HG02981 (cell line): ENCODE results near the gene ALOX15.
"Not testable (repeated sequence)": the region's sequence is repeated elsewhere in the genome, so short reads cannot be mapped to it uniquely, and the experiment has no call there.

Experiments
- ATAC-seq: cut with Tn5 transposase; IDR thresholded peaks from one replicate; pipeline ENCODE4 v1.9.1; 2021; ENCODE audit warnings: mild to moderate bottlenecking, moderate library complexity; ENCODE audit not compliant: unreplicated experiment

Gene ALOX15

DNA sequence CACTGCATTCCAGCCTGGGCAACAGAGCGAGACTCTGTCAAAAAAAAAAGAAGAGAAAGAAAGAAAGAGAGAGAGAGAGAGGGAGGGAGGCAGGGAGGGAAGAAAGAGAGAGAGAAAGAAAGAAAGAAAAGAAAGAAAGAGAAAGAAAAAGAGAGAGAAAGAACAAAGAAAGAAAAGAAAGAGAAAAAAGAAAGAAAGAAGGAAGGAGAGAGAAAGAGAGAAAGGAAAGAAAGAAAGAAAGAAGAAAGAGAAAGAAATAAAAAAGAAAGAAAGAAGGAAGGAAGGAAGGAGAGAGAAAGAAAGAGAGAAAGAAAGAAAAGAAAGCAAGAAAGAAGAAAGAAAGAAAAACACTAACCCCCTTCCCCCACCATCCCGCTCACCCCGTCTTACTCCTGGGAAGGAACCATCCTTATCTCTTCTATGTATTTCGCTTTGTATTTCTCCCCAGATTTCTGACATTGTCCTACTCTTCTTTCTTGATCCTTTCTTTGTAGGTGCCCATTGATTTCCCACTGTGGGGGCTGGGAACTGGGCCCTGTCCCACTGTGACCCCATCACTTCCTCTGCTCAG is 20.9 kb downstream of the ALOX15 start:
- ATAC-seq = no peak

DNA sequence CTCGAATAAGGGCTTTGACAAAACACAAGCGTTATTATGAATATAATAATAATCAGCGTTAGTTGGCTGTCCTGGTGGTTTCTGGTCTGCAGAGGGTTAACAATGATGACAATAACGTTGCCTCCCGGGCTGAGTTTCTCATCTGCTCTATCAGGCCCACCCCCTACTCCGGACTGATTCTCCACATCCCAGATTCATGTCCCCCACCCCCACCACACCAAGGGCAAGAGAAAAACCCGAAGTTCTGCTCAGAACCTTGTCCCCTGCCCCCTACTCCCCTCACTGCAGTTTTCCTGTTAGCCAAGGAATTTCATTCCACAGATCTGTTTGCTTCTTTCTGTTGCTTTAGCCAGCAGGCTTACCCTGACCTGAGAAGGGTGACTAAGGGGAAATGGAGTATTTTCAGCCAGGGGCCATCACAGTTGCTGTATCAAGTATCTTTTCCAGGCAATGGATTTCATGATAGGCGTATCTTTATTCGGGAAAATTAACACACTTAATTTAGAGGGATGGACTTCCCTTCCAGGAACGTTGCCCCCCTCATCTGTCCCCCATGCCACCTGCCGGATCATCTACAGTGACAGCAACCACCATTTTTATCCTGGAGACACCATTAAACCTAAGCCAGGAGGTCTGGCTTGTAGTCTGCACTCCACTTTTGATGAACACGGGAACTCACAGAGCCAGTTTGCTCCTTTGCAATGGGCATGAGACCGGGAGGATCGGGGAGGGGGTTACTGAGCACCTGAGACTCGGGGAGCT is 23.7 kb downstream of the ALOX15 start:
- no peak for ATAC-seq

DNA sequence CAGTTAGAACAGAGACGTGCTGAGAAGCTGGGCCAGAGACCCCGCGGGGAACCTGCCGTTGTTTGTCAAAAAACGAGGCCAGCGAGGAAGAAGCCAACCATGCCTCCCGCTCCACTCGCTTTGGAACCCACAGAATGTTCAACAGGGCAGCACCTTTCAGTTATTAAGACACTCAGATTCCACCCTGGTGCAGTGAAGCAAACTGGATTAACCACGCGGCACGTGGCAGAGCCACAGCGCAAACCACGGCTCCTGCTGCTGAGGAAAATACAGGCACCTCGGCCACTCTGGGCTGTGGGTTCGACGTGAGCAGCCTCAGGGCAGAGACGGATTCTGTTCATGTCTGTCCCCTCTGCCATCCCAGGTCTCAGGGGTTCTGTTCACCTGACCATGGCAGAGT is 24.4 kb downstream of the ALOX15 start:
- no peak for ATAC-seq

DNA sequence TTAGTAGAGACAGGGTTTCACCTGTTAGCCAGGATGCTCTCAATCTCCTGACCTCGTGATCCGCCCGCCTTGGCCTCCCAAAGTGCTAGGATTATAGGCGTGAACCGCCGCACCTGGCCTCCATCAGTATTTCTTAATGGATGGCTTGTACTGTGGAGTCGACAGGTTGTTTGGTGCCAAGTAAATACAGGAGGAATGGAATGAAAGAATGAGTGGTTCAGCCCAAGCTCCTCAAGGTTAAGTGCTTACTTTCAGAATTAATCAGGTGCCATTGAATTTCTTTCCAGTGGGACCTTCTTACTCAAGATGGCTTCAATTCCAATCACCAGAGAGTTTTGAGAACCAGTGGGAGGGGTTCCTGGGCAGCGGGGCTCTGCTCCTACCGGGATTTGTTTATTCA is 25.0 kb downstream of the ALOX15 start:
- no peak for ATAC-seq

DNA sequence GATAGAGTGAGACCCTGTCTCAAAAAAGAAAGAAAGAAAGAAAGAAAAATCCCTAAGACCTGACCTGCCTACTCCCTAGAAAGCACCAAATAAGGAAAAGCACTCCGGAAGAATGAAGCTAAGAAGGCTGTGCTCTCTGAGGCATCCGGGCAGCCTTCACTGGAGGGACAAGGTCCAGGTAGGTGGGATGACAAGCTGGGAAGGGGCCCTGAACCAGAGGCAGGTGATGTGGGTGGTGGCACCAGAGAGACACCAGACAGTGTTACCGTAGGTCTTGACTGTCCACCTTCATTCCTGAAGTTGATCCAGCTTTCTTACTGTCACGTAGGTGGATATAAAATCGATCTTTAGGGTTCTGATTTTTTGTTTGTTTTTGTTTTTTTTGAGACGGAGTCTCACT is 30.8 kb downstream of the ALOX15 start:
- no peak for ATAC-seq

DNA sequence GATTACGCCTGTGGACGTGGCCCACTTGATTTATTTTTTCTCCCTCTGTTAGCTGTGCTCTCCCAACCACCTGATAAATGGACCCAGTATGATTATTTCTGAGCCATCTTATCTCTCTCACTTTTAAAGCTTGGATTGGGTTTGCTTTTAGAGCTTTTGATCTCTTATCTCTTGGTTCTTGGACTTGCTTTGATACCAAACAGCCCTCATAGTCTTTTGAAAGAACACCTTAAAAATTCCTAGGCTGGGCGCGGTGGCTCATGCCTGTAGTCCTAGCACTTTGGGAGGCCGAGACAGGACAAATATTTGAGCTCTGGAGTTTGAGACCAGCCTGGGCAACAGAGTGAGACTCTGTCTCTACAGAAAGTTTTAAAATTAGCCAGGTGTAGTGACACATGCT is 31.3 kb downstream of the ALOX15 start:
- no peak for ATAC-seq

DNA sequence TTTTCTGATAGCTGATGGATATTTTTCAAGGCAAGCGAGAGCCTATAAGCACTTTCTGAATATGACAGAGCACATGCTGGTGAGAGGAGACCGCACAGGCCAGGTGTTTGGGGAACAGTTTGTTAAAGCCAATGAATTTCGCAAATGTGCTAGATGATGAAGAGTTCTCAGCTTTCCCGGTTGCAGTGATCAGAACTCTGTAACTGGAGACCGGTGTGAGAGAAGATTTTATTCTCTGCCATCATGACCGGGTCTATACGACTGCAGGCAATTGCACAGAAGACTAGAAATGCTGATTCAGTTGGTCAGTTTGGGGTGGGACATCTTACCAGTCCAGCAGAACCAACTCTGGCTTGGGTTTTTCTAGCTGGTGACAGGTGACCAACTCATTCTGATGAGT is 31.7 kb downstream of the ALOX15 start:
- ATAC-seq = no peak

DNA sequence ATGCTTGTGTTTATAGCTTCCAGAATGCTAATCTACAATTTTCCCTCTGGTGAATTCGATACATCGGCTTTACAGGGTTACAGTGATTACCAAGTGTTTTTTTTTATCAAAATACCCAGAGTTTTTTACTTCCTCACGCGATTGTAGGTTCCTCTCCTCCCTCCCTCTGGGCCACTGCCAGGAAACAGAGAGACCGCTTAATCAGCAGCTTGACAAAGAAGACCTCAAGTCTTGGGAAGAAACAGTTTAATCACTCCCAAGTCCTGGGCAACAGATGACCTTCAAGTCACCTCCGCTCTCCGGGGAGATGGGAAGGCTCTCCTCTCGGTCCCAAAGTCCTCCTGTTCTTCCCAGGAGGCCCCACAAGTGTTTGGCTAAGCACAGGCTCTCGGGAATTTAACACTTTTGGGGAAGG is 33.7 kb downstream of the ALOX15 start:
- ATAC-seq = no peak

DNA sequence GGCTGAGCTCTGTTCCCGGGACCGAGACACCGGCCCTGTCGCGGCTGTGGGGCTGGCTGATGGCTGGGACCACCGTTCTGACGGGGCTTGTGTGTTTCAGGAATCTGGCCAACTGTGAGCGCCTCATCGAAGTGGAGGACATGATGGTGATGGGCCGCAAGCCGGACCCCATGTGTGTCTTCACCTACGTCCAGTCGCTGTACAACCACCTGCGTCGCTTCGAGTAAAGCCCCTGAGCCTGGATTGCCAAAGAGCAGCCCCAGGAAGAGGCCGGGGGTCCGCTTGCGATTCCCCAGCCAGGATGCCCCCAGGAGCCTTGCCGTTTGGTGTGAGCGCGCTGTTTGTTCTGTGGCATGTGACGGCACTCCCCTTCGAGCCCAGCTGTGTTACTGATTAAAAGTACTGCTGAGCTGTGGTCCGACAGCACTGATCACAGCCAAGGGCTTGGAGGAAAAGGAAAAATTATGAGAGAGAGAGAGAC is 34.2 kb downstream of the ALOX15 start:
- no peak for ATAC-seq

DNA sequence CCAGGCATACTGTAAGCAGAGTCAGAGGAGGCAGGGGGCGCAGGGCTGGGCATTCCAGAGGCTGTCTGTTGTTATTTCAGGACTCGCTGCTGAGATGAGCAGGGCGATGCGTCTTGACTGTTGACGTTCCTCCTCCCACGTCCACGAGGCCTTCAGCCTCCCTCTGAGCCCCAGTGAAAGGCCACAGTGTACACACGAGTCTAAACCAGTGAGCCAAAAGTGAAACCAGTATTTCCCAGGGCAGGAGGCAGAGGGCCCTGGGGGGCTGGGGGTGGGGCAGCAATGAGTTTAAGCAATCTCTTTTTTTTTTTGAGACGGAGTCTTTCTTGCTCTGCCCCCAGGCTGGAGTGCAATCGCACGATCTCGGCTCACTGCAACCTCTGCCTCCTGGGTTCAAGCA is 35.7 kb downstream of the ALOX15 start:
- no peak for ATAC-seq

DNA sequence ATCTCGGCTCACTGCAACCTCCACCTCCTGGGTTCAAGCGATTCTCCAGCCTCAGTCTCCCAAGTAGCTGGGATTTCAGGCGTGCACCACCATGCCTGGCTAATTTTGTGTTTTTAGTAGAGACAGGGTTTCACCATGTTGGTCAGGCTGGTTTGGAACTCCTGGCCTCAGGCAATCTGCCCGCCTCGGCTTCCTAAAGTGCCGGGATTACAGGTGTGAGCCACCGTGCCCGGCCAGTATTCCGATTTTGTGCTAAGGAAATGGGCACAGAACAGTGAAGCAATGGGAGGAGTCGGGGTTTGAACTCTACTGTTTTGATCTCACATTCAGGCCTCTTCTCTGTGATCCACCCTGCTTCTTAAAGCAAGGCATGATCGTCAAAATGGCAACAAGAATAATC is 36.7 kb downstream of the ALOX15 start:
- not testable (repeated sequence) for ATAC-seq

DNA sequence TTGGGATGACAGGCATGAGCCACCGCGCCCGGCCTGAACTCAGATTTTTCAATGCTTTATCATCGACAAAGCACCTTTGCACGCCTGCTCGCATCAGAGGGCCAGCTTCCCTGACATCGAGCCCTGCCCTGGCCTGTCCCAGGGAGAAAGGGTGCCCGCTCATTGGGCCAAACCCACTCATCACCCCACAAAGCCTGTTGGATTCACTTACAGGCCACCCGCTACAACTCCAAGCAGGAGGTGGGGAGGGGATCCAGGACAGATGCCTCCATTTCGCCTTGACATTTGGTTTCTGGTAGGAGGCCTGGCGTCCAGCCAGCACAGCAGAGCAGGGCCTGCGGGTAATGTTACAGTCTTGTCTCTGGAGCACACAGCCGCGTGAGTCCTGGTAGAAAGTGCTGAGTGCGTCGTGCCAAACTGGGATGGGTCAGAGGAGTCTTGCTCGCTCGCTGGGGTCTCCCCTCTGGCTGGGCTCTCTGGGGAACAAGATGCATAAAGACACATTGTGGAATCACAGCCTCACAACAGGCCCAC is 37.3 kb downstream of the ALOX15 start:
- no peak for ATAC-seq

DNA sequence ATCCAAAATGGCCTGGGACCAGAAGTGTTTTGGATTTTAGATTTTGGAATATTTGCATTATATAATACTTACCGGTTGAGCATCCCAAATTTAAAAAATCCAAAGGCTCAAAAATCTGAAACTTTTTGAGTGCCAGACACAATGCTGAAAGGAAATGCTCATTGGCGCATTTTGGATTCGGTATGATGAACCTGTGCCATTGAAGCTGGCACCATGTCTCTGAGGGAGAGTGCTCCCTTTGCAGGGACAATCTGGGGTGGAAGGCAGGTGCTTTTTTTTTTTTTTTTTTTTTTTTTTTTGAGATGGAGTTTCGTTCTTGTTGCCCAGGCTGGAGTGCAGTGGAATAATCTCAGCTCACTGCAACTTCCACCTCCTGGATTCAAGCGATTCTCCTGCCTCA is 39.4 kb downstream of the ALOX15 start:
- no peak for ATAC-seq

DNA sequence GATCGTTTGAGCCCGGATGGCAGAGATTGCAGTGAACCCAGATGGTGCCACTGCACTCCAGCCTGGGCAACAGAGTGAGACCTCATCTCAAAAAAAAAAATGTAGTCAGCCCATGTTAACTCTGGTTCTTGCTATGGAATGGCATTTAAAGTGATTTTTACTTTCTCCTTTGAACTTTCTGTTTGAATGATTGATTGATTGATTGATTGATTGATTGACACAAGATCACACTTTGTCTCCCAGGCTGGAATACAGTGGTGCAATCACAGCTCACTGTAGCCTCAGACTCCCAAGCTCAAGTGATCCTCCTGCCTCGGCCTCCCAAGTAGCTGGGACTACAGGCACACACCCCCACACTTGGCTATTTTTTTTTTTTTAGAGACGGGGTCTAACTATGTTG is 40.2 kb downstream of the ALOX15 start:
- no peak for ATAC-seq

DNA sequence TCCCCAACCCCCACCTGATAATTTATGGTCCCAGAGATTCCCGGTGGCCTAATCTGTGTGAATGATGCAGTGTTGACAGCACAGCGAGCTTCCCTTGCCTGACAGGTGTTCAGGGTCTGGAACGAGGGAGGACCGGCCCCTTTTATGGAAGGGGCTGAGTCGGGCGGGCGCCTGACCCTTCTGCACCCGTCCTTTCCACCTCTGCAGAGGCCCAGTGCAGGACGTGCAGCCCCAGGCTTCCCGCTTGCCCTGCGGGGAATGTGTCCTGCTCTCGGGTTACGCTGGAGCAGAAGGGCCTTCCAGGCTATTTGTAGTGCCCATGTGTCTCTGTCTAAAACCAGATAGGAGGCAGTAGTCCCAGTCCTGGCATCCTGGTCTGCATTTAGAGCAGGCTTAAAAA is 40.9 kb downstream of the ALOX15 start:
- no peak for ATAC-seq

DNA sequence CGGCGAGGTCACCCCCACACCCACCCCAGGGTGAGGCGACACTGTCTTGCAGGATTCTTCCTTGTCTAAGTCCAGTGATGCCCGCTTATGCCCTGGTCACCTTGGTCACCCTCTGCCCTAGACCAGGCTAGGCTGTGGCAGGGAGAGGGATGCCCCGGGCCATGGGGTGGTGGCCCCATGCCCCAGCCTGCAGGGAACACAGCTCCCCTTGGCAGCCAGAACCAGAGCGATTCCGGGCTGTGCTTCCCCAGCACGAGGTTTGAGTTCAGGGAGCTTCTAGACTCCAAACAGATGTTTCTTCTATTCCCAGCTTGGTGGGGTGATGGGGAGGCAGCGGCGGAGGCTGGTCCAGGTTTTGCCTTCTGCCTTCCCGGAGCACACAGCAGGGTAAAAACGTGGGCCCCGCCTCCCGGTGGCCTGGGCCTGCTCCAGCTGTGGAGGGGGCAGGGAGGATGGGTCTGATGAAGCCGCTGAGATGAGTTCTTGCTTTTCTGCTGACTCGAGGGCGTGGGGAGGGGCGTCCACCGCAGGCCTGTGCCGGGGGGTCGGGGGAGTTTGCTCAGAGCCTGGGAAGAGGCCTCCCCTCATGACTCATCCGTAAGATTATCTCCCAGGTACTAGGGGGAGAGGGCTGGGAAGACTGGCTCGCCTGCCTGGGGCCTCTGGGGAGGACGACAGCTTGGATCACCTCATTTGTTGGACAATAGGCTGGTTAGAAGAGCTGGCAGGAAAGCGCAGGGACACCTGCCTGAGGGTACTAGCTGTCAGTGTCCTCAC is 41.8 kb downstream of the ALOX15 start:
- no peak for ATAC-seq

DNA sequence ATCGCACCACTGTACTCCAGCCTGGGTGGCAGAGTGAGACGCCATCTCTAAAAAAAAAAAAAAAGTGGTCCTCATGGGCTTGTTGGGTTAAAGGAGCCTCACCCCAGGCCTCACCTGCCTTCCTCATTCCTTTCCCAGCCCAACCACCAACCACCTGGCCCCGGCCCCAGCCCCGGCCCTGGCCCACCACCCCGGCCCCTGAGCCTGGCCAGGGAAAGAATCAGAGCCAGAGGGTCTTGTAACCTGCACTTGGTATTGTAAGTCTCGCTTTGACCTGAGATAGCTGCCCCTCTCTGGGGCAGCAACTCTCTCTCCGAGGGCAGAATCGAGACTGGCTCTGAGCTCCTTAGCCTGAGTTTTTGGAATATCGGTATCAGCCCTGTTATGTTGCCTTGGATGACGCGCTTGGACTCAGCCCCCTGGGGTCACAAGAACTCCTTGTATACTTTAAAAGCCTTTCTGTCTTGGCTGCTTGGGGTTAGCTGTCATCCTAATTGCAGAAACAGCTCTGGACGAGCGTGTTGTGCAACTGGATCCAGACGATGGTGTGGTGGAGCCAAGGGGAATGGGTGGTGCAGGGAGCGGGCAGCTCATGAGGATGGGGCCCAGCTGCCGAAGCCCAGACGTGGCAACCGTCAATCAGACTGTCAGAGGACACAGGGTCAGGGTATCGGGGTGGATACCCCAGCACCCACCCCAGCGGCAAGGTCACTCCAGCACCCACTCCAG is 42.5 kb downstream of the ALOX15 start:
- ATAC-seq = no peak

DNA sequence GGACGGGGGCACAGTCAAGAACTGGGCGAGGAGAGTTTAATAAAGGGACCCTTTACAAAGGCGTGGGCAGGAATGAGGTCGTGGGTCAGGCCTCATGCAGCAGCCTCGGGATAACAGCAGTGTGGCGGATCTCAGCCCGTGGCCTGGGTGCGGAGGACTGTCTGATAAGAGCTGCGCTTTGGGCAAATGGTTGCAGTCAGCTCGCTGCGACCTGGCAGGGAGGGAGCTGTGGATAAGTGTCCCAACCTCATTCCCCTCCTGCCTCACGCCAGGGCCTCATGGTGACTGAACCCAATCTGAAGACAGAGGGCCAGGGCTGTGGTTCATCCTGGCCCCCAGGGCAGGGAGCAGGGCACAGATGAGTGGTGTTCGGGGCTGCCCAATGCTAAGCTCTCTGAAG is 43.5 kb downstream of the ALOX15 start:
- ATAC-seq = no peak

DNA sequence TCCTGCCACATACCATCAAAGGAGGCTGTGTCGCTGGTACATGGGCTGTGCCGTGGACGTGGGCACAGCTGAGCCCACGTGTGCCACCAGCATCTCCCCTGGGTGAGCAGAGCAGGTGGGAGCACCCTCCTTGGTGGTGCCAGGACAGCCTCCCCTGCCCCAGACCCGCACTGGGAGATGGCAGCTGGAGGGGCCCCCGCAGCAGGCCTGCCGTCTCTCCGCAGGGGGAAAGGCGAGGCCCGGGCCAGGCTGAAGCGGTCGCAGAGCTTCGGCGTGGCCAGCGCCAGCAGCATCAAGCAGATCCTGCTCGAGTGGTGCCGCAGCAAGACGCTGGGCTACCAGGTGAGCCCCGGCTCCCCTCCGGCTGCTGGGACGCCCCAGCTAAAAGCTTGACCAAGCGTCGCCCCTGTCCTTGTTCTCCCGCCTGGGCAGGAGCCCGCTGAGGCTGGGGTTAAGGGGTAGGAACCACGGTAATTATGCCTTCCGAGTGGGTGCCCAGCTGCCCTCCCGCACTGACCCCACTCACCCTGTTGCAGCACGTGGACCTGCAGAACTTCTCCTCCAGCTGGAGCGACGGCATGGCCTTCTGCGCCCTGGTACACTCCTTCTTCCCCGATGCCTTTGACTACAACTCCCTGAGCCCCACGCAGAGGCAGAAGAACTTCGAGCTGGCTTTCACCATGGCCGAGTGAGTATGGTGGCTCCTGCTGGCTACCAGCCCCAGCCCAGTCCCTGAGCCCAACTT is 44.7 kb downstream of the ALOX15 start:
- no peak for ATAC-seq

DNA sequence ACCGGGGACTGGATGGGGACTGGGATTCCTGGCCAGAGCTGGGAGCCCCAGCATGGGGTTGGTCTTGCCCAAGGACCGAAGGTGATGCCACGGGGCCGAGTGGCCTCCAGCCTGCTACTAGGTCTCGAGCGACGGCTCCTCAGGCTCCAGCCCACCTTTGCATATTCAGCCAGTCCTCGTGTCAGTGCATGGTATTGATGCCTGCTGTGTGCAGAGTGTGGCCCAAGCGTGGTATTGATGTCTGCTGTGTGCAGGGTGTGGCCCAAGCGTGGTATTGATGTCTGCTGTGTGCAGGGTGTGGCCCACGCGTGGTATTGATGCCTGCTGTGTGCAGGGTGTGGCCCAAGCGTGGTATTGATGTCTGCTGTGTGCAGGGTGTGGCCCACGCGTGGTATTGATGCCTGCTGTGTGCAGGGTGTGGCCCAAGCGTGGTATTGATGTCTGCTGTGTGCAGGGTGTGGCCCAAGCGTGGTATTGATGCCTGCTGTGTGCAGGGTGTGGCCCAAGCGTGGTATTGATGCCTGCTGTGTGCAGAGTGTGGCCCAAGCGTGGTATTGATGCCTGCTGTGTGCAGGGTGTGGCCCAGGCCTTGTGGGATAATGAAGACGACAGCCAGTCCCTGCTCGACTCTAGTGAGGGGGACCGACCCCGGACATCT is 45.7 kb downstream of the ALOX15 start:
- not testable (repeated sequence) for ATAC-seq
